D721Med (cell line): ENCODE measurements around the gene GSK3B.

Experiments used
- DNase-seq: peaks from one replicate; pipeline ENCODE4 v3.0.0; 2011; ENCODE audit warnings: low spot score; ENCODE audit not compliant: insufficient read length
- FAIRE-seq: peaks from 2 replicates; lab custom pipeline; 2011; peaks lifted over from hg19 to GRCh38; lab: Jason Lieb, UNC
- TF ChIP-seq, protein P1 (sequence below): IDR thresholded peaks from 2 replicates; pipeline ENCODE4 v1.5.1; 2012; ENCODE audit warnings: mild to moderate bottlenecking, control low read depth; ENCODE audit not compliant: insufficient read depth; ENCODE audit errors: missing control alignments

The GSK3B gene

DNA sequence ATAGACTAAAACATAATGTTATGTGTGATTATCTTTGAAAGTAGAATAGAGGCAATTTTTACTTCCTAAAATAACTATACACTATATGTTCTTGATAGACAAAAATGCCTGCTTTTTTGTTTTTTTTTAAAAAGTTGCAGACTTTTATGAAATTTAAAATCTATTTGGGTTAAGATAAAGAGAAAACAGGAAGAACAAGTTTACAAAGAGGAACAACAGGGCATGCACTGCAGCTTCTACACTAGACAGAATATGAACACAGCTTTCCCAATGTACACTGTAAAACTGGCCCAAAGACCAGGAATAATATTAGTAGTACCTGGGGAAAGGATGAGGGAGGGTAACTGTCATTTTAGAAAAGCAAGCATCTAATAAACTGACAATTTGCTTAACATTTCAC lies 258.7 kb downstream of the GSK3B start:
- DNase-seq (no peak), FAIRE-seq (no peak)
- TF ChIP-seq, protein P1, sequence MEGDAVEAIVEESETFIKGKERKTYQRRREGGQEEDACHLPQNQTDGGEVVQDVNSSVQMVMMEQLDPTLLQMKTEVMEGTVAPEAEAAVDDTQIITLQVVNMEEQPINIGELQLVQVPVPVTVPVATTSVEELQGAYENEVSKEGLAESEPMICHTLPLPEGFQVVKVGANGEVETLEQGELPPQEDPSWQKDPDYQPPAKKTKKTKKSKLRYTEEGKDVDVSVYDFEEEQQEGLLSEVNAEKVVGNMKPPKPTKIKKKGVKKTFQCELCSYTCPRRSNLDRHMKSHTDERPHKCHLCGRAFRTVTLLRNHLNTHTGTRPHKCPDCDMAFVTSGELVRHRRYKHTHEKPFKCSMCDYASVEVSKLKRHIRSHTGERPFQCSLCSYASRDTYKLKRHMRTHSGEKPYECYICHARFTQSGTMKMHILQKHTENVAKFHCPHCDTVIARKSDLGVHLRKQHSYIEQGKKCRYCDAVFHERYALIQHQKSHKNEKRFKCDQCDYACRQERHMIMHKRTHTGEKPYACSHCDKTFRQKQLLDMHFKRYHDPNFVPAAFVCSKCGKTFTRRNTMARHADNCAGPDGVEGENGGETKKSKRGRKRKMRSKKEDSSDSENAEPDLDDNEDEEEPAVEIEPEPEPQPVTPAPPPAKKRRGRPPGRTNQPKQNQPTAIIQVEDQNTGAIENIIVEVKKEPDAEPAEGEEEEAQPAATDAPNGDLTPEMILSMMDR = no peak

DNA sequence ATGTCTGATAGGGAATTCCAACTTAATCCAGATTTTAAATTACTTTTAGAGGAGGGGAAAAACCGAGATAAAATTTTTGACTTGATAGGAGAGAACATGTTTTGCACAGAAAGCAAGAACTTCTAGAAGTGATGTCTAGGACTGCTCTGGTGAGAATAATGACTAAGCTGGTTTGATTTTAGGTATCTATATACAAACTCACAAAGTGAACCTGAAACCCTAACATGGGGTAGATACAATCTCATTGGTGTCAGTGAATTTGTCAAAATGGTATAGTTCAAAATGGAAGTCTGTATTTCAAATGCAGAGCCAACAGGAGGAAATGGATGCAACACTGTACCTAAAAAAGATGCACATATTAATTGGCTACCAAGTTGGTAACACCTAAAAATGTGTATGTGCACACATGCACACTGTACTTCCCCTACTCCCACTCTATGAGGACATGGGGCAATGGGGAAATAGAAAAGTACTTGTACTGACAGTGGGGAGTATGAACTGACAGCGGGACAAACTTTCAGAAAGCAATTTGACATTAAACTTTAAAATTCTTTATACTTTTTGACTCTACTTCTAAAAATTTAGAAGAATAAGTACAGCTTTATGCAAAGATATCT lies 259.4 kb downstream of the GSK3B start:
- TF ChIP-seq, protein P1 = no peak
- no peak for FAIRE-seq
- no peak for DNase-seq

DNA sequence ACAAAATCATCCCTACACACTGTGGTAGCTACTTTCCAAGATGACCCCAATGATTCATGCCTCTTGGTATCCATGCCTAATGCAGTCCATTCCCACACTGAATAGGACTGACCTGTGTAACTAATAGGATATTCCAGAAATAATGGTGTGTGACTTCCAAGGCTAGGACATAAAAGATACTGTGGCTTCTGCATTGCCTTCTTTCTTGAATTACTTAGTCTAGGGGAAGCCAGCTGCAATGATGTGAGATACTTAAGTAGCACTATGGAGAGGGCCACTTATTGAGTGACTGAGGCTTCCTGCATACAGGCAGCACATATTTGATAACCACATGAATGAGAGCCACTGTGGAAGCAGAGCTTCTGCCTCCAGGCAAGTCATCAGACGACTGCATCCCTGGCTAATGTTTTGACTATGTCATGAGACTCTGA lies 262.3 kb downstream of the GSK3B start:
- FAIRE-seq (no peak), DNase-seq (no peak)
- TF ChIP-seq, protein P1 = no peak

DNA sequence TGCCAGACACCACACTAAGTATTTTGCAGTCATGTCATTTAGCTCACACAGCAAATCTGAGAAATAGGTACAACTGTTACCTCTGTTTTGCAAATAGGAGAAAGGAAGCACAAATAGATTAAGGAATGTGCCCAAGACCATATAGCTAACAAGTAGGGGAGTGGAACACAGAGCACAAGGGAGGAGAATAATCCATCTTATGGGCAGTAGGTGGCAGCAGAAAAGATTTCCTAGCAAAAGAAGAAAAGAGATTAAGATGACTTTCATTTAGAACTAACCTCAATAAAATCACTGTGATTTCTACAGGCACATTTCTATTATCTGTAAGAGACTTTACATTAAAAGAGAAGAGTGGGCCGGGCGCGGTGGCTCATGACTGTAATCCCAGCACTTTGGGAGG lies 263.2 kb downstream of the GSK3B start:
- TF ChIP-seq, protein P1 = peak; percentile 7
- DNase-seq (no peak), FAIRE-seq (no peak)

DNA sequence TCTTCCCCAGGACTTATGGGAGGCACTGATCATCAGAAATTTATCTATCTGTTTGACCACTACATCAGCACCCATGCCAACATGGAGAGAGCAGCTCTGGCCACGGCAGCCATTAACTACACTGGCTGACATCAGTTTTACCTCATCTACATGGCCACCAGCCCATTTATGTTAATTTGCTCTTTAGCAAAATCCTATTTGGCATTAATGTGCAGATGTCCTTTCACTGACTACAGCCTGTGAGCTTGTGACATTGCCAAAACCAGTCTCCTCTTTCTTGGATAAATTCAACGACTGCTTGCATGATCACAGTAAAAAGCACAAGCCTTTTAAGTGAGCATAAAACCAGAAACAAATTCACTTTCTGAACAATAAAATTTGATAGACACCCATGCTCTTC lies 264.8 kb downstream of the GSK3B start:
- FAIRE-seq (no peak), DNase-seq (no peak)
- TF ChIP-seq, protein P1 = no peak

DNA sequence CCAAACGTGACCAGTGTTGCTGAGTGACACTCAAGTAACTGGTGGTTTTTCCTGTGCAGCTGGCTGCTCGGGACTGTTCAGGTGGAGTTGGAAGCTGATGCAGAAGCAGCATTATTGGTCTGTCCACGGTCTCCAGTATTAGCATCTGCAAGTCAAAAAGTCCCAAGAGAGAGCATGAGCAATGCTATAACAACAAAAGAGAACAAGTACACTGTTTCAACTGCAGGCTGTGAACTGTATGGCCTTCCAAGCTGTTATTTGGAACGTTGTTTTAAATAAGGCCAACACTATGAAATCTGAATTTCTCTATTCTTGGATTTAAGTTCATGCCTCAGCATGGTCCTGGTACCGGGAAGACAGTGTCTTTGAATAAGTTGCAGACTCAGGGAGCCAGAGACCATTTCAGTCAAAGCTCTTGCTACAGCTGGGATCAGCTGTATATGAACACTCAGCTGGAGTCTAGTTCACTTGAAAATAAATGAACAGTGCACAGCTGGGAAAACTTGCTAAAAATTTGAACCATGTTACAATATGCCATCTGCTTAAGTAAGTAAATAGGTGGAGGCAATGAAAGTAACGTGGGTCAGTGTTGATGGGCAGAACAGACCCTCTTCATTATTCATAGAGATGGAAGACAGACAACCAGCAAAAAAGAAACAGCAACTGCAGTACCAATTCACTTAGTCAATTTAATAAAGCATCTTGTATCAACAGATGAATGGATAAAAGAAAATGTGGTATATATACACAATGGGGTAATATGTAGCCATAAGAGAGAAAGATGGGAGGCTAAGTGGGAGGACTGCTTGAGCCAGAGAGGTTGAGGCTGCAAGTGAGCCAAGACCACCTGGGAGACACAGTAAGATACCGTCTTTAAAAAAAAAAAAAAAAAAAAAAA lies 267.3 kb downstream of the GSK3B start:
- no peak for DNase-seq
- TF ChIP-seq, protein P1 = no peak
- FAIRE-seq = no peak

DNA sequence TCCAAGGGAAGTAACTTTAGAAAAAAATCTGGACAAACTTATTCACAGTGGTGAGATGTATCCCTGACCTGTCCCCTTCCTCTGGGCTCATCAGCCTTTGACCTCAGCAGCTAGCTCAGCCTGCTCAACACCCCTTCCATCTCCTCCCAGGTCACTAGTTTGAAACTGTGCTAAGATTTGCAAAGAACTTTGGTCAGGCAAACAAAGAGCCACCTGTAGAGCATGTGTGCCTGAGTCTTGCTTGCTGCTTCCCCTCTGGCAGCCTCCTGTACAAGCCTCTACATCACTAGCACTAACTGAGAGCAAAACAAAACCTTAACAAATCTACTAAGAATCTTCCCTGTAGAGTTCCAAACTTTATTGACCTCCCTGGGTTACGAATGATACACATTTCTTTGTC lies 268.4 kb downstream of the GSK3B start:
- FAIRE-seq (no peak), DNase-seq (no peak)
- TF ChIP-seq, protein P1 = no peak
